H1 (cell line): ENCODE data around the gene DCAF4. TPM values are rescaled to one million over a fixed set of nuclear protein-coding genes. Genes with fewer than 3 reads are reported as not detected.

Source experiments
- CTCF ChIA-PET: fragments of 300-600 bp; sonication (Branson Sonifier 250); formaldehyde crosslinking; loops from one replicate; lab custom pipeline; 2021; ENCODE audit not compliant: partially characterized antibody; lab: Charles Lee
- POLR2A ChIA-PET: fragments of 300-600 bp; sonication (Branson Sonifier 250); formaldehyde crosslinking; loops from one replicate; lab custom pipeline; 2021; ENCODE audit warnings: inconsistent platforms; ENCODE audit not compliant: partially characterized antibody; lab: Charles Lee
- DNase-seq, 2 experiments: peaks; one replicate each; pipeline versions ENCODE4 v3.0.0 to v3.0.0-alpha.2; 2010 to 2022; ENCODE audit warnings: low spot score in 2 of 2, low read depth in 1 of 2, mixed read lengths in 1 of 2
- FAIRE-seq: peaks from 2 replicates; lab custom pipeline; 2011; peaks lifted over from hg19 to GRCh38; lab: Jason Lieb, UNC
- H2AFZ ChIP-seq: 2 replicates; pipeline ENCODE4 v1.8.1; 2012; ENCODE audit warnings: low read length, inconsistent platforms
- H2AK5ac ChIP-seq: 2 replicates; pipeline ENCODE4 v1.6.1; 2013; ENCODE audit warnings: low read depth, low read length
- H2BK120ac ChIP-seq: replicated peaks from 2 replicates; pipeline ENCODE3; 2013; ENCODE audit warnings: low read depth, low read length, inconsistent platforms
- H2BK12ac ChIP-seq: 2 replicates; pipeline ENCODE4 v1.6.1; 2013; ENCODE audit warnings: low read depth, low read length
- H2BK15ac ChIP-seq: 2 replicates; pipeline ENCODE4 v1.6.1; 2013; ENCODE audit warnings: low read length
- H2BK20ac ChIP-seq: 2 replicates; pipeline ENCODE4 v1.6.1; 2013; ENCODE audit warnings: low read length
- H2BK5ac ChIP-seq: 2 replicates; pipeline ENCODE4 v1.6.1; 2013; ENCODE audit warnings: low read depth, low read length
- H3K14ac ChIP-seq: 2 replicates; pipeline ENCODE4 v1.6.1; 2013; ENCODE audit warnings: inconsistent platforms; ENCODE audit not compliant: insufficient read length
- H3K18ac ChIP-seq: 2 replicates; pipeline ENCODE4 v1.6.1; 2013; ENCODE audit warnings: low read length; ENCODE audit errors: extremely low read depth
- H3K23ac ChIP-seq: 2 replicates; pipeline ENCODE4 v1.6.1; 2013; ENCODE audit warnings: inconsistent platforms; ENCODE audit not compliant: insufficient read length
- H3K23me2 ChIP-seq: 2 replicates; pipeline ENCODE4 v1.6.1; 2013; ENCODE audit warnings: low read depth, low read length
- H3K27ac ChIP-seq: 2 replicates; pipeline ENCODE4 v1.6.1; 2011; ENCODE audit warnings: low read depth, low read length, inconsistent platforms
- H3K27me3 ChIP-seq, 4 experiments: replicated peaks in 1 of 4; 1 replicate in 1 of 4; 2 replicates in 3 of 4; pipeline versions ENCODE4 v1.6.1 to v1.8.1; 2011 to 2013; ENCODE audit warnings: low read length in 3 of 4, mild to moderate bottlenecking in 3 of 4, inconsistent platforms in 2 of 4, mixed read lengths in 2 of 4, moderate library complexity in 1 of 4; ENCODE audit not compliant: control insufficient read depth in 3 of 4, insufficient read depth in 3 of 4; ENCODE audit errors: extremely low read depth in 1 of 4
- H3K36me3 ChIP-seq, 4 experiments: 2 replicates each; pipeline versions ENCODE4 v1.6.1 to v1.8.1; 2011 to 2013; ENCODE audit warnings: mild to moderate bottlenecking in 4 of 4, low read length in 3 of 4, moderate library complexity in 2 of 4, control low read depth in 1 of 4, inconsistent platforms in 1 of 4; ENCODE audit not compliant: insufficient read depth in 4 of 4, control insufficient read depth in 2 of 4
- H3K4ac ChIP-seq: replicated peaks from 2 replicates; pipeline ENCODE3; 2013; ENCODE audit warnings: low read length, low read depth, mixed read lengths, inconsistent platforms; ENCODE audit not compliant: insufficient read length
- H3K4me1 ChIP-seq, 4 experiments: replicated peaks in 1 of 4; 1 replicate in 1 of 4; 2 replicates in 3 of 4; pipeline versions ENCODE4 v1.6.1 to v1.8.1; 2011 to 2013; ENCODE audit warnings: low read length in 3 of 4, inconsistent platforms in 2 of 4, mixed read lengths in 1 of 4; ENCODE audit not compliant: insufficient read depth in 4 of 4, control insufficient read depth in 3 of 4
- H3K4me2 ChIP-seq, 2 experiments: 2 replicates each; pipeline versions ENCODE4 v1.6.1 to v1.8.1; 2011 to 2013; ENCODE audit warnings: low read depth in 2 of 2, low read length in 2 of 2, control low read depth in 1 of 2, inconsistent platforms in 1 of 2, mild to moderate bottlenecking in 1 of 2; ENCODE audit not compliant: insufficient read depth in 1 of 2
- H3K4me3 ChIP-seq, 4 experiments: fragments of 200-600, 300-600 bp in 1 of 4; sonication (generic), shearing (Covaris generic), sonication (Bioruptor Twin) in 1 of 4; 2 replicates each; pipeline versions ENCODE4 v1.5.1 to v1.8.1; 2011 to 2016; ENCODE audit warnings: low read length in 4 of 4, low read depth in 3 of 4, control low read depth in 2 of 4, inconsistent platforms in 2 of 4, mild to moderate bottlenecking in 2 of 4, mixed read lengths in 1 of 4, moderate library complexity in 1 of 4; ENCODE audit not compliant: insufficient read depth in 2 of 4; ENCODE audit errors: extremely low read depth in 1 of 4
- H3K56ac ChIP-seq: replicated peaks from 2 replicates; pipeline ENCODE3; 2013; ENCODE audit warnings: low read depth, mild to moderate bottlenecking, mixed read lengths, low read length, inconsistent platforms; ENCODE audit not compliant: insufficient read length
- H3K79me1 ChIP-seq: 2 replicates; pipeline ENCODE4 v1.6.1; 2013; ENCODE audit warnings: low read depth, low read length, control low read depth
- H3K79me2 ChIP-seq, 2 experiments: 2 replicates each; pipeline versions ENCODE4 v1.6.1 to v1.8.1; 2012 to 2013; ENCODE audit warnings: low read length in 2 of 2, mild to moderate bottlenecking in 2 of 2, inconsistent platforms in 1 of 2; ENCODE audit not compliant: insufficient read depth in 2 of 2, control insufficient read depth in 1 of 2
- H3K9ac ChIP-seq, 4 experiments: replicated peaks in 1 of 4; 1 replicate in 1 of 4; 2 replicates in 3 of 4; pipeline versions ENCODE4 v1.6.1 to v1.8.1; 2011 to 2013; ENCODE audit warnings: low read depth in 3 of 4, low read length in 3 of 4, control low read depth in 2 of 4, mild to moderate bottlenecking in 2 of 4, moderate library complexity in 2 of 4, inconsistent platforms in 1 of 4; ENCODE audit errors: extremely low read depth in 1 of 4
- H3K9me3 ChIP-seq, 2 experiments: 2 replicates each; pipeline versions ENCODE4 v1.6.1 to v1.8.1; 2012 to 2013; ENCODE audit warnings: mild to moderate bottlenecking in 2 of 2, moderate library complexity in 2 of 2, control low read depth in 1 of 2, inconsistent platforms in 1 of 2, low read depth in 1 of 2, low read length in 1 of 2, mixed read lengths in 1 of 2; ENCODE audit not compliant: insufficient read depth in 2 of 2
- H4K20me1 ChIP-seq, 2 experiments: replicated peaks in 1 of 2; 2 replicates each; pipeline versions ENCODE3 to v1.8.1; 2011 to 2013; ENCODE audit warnings: inconsistent platforms in 2 of 2, low read length in 2 of 2, mild to moderate bottlenecking in 1 of 2; ENCODE audit not compliant: insufficient read depth in 2 of 2, control insufficient read depth in 1 of 2
- H4K5ac ChIP-seq: 2 replicates; pipeline ENCODE4 v1.6.1; 2013; ENCODE audit warnings: low read length, low read depth, mixed read lengths, inconsistent platforms; ENCODE audit not compliant: insufficient read length
- H4K8ac ChIP-seq: 2 replicates; pipeline ENCODE4 v1.8.0; 2013; ENCODE audit warnings: mild to moderate bottlenecking, moderate library complexity, low read length, inconsistent platforms; ENCODE audit not compliant: insufficient read depth; ENCODE audit errors: extremely low read depth
- H4K91ac ChIP-seq: replicated peaks from 2 replicates; pipeline ENCODE3; 2013; ENCODE audit warnings: low read length, mixed read lengths, inconsistent platforms; ENCODE audit not compliant: insufficient read length
- CREB1 ChIP-seq: IDR thresholded peaks from 2 replicates; pipeline ENCODE4 v1.6.1; 2012; ENCODE audit warnings: inconsistent platforms
- NANOG ChIP-seq: IDR thresholded peaks from 2 replicates; pipeline ENCODE4 v1.6.1; 2011; ENCODE audit warnings: low read length, low read depth, mild to moderate bottlenecking, inconsistent platforms; ENCODE audit not compliant: insufficient read depth, poor library complexity, severe bottlenecking
- YY1 ChIP-seq: IDR thresholded peaks from 2 replicates; pipeline ENCODE4 v1.6.1; 2011; ENCODE audit warnings: low read depth, mild to moderate bottlenecking, low read length
- ZNF274 ChIP-seq: IDR thresholded peaks from 2 replicates; pipeline ENCODE4 v1.7.0; 2012; ENCODE audit warnings: low read length, borderline replicate concordance; ENCODE audit errors: extremely low read depth
- WGBS, 2 experiments: shearing (Covaris generic) in 1 of 2; methylation state at CpG; one replicate each; pipeline versions ENCODE4 v1.1.6 to v1.1.7; 2013 to 2015; ENCODE audit warnings: low lambda C conversion rate in 2 of 2, mixed read lengths in 2 of 2, inconsistent platforms in 1 of 2, low coverage in 1 of 2, missing lambda C conversion rate in 1 of 2; ENCODE audit not compliant: insufficient replicate concordance in 2 of 2, insufficient coverage in 1 of 2, insufficient read length in 1 of 2; ENCODE audit errors: extremely low coverage in 1 of 2, missing lambda C conversion rate in 1 of 2; 5-methylcytosine and 5-hydroxymethylcytosine counted together
- polyA plus RNA-seq, 7 experiments: library from polyadenylated mRNA; depleted of rRNA in 3 of 7; stranded (reverse) in 5 of 7; unstranded in 2 of 7; fragments of >200 nt in 5 of 7; fragments of 200-250 nt in 2 of 7; gene quantifications; 1 replicate in 5 of 7; 2 replicates in 1 of 7; 4 replicates in 1 of 7; pipeline versions ENCODE4 v1.2.1 to v1.2.3, GENCODE V29; 2011 to 2013; ENCODE audit warnings: missing spikeins in 2 of 7, mixed read lengths in 2 of 7
- total RNA-seq: library from RNA; stranded (reverse); fragmentation: NEBNext Ultra II Directional; extraction: Animal tissue kit (Norgen Biotek cat#: 25700); gene quantifications from 2 replicates; pipeline ENCODE4 v1.2.1, GENCODE V29; 2021

The DCAF4 gene
- total and polyA plus RNA-seq, 2 of the 8 experiments (the other 6 are each of a cell fraction or from before 2014, with no cell fraction given) = 17.0 to 21.1 TPM

GRCh38 chr14:72906879-72907278, 19.4 kb upstream of the DCAF4 start:
- Histone ChIP-seq H2BK5ac (no peak overlapping the region), H3K36me3 (no peaks in the 10 kb centered on the region), H3K79me2 (no peaks in the 10 kb centered on the region), H3K4me3 (no peak overlapping the region), H3K14ac (no peak overlapping the region), H3K4me2 (no peak overlapping the region), H3K23ac (no peak overlapping the region), H2BK120ac (no peak overlapping the region), H3K79me1 (no peaks in the 10 kb centered on the region), H3K27me3 (no peaks in the 10 kb centered on the region), H3K9me3 (no peaks in the 10 kb centered on the region), H3K23me2 (no peaks in the 10 kb centered on the region), H2AFZ (no peak overlapping the region), H3K4me1 (peaks cover 0 to 11% (median 0%) of the 10 kb centered on the region in 4 experiments; a peak in 3 of 7 replicates), H3K27ac (no peak overlapping the region), H4K91ac (no peak overlapping the region), H4K5ac (no peak overlapping the region), H2BK12ac (no peak overlapping the region), H4K20me1 (no peaks in the 10 kb centered on the region), H2BK15ac (no peak overlapping the region), H3K9ac (no peak overlapping the region), H3K56ac (no peak overlapping the region), H2AK5ac (no peak overlapping the region), H4K8ac (no peak overlapping the region), H2BK20ac (no peak overlapping the region), H3K18ac (no peak overlapping the region), H3K4ac (no peak overlapping the region)
- ChIA-PET CTCF (interaction anchor here (5.6 kb wide), 1 partner anchor 391 kb away, joined by 113 read pairs; no protein-coding TSS in a partner anchor), POLR2A (no interaction called here)
- 90% methylated on average over 1 of the region's 1 CpG; no CpG with 5 or more reads in 1 of the 2 experiments for WGBS, 2 experiments
- DNase-seq (no peak), FAIRE-seq (no peak)
- TF ChIP-seq CREB1 (no peak), NANOG (no peak), ZNF274 (no peak), YY1 (no peak)
